Measurements from ENCODE around the gene UBASH3A. TPM values are rescaled to one million over a fixed set of nuclear protein-coding genes. Genes with fewer than 3 reads are reported as not detected.

UBASH3A gene
- total and polyA plus RNA-seq, 7 donors, result 0.06 to 0.21 TPM; not detected in 5

- no peak for DNase-seq
- Histone ChIP-seq H3K4me1 (no peaks in the 10 kb centered on the region), H3K27ac (no peak overlapping the region), H3K36me3 (ENCODE audit: insufficient read depth in 1 of 2, low read depth in 1 of 2) (no peaks in the 10 kb centered on the region), H3K27me3 (ENCODE audit: insufficient read depth in 3 of 3, low read length in 2 of 3) (peaks cover 0 to 47% (median 4%) of the 10 kb centered on the region in 3 donors), H3K4me3 (no peak overlapping the region), H3K9me3 (no peaks in the 10 kb centered on the region)
- ATAC-seq, result no peak
- intact Hi-C loops (cut with DNase I), result no loop called here
- TF ChIP-seq CTCF (IDR thresholded peaks at IDR 0.05), result no peak
- 60 to 65% (median 65%) methylated on average over 3 of the region's 3 CpGs for WGBS, 3 donors
Measured at GRCh38 chr21:42421018-42421793, 17.5 kb downstream of the UBASH3A start.

GRCh38 chr21:42423197-42423675 is 19.5 kb downstream of the UBASH3A start:
- H3K9me3 ChIP-seq, result no peaks in the 10 kb centered on the region
- intact Hi-C loops (cut with DNase I), result no loop called here
- DNase-seq (no peak), ATAC-seq (no peak)
- 79 to 85% (median 79%) methylated on average over 10 of the region's 10 CpGs for WGBS, 3 donors
- H3K27ac ChIP-seq, result no peak overlapping the region
- peaks cover 0 to 53% (median 4%) of the 10 kb centered on the region in 3 donors for H3K27me3 ChIP-seq (ENCODE audit: insufficient read depth in 3 of 3, low read length in 2 of 3)
- no peaks in the 10 kb centered on the region for H3K4me1 ChIP-seq
- no peak for TF ChIP-seq CTCF (IDR thresholded peaks at IDR 0.05)
- no peaks in the 10 kb centered on the region for H3K36me3 ChIP-seq (ENCODE audit: insufficient read depth in 1 of 2, low read depth in 1 of 2)
- no peak overlapping the region for H3K4me3 ChIP-seq

- Histone ChIP-seq H3K27ac (no peak overlapping the region), H3K27me3 (ENCODE audit: insufficient read depth in 3 of 3, low read length in 2 of 3) (peaks cover 0 to 49% (median 4%) of the 10 kb centered on the region in 3 donors), H3K4me3 (no peak overlapping the region), H3K4me1 (no peaks in the 10 kb centered on the region), H3K9me3 (no peaks in the 10 kb centered on the region), H3K36me3 (ENCODE audit: insufficient read depth in 1 of 2, low read depth in 1 of 2) (no peaks in the 10 kb centered on the region)
- intact Hi-C loops (cut with DNase I), result no loop called here
- ATAC-seq (no peak), DNase-seq (no peak)
- 61 to 71% (median 70%) methylated on average over 2 of the region's 2 CpGs for WGBS, 3 donors
- TF ChIP-seq CTCF (IDR thresholded peaks at IDR 0.05), result no peak
Measured at GRCh38 chr21:42423685-42424084, 20.0 kb downstream of the UBASH3A start.

- no peak overlapping the region for H3K27ac ChIP-seq
- no peaks in the 10 kb centered on the region for H3K9me3 ChIP-seq
- WGBS, 3 donors, result 33 to 36% (median 36%) methylated on average over 12 of the region's 12 CpGs
- peaks cover 0 to 48% (median 4%) of the 10 kb centered on the region in 3 donors for H3K27me3 ChIP-seq (ENCODE audit: insufficient read depth in 3 of 3, low read length in 2 of 3)
- TF ChIP-seq CTCF (IDR thresholded peaks at IDR 0.05), result no peak
- H3K4me1 ChIP-seq, result no peaks in the 10 kb centered on the region
- ATAC-seq, result no peak
- intact Hi-C loops (cut with DNase I), result no loop called here
- H3K36me3 ChIP-seq (ENCODE audit: insufficient read depth in 1 of 2, low read depth in 1 of 2), result no peaks in the 10 kb centered on the region
- no peak for DNase-seq
- H3K4me3 ChIP-seq, result no peak overlapping the region
Measured at GRCh38 chr21:42424914-42425541, 21.3 kb downstream of the UBASH3A start.
